ENCODE measurements around the gene BAMBI. TPM values are rescaled to one million over a fixed set of nuclear protein-coding genes. Genes with fewer than 3 reads are reported as not detected.
"Not testable (repeated sequence)": the region's sequence is repeated elsewhere in the genome, so short reads cannot be mapped to it uniquely, and the experiment has no call there.

BAMBI gene
- total and polyA plus RNA-seq, 8 donors: 7.5 to 150 (median 127) TPM

GRCh38 chr10:28644647-28645046 lies 32.7 kb upstream of the BAMBI start:
- ATAC-seq: no peak
- Histone ChIP-seq H3K36me3 (no peaks in the 10 kb centered on the region), H3K9me3 (no peaks in the 10 kb centered on the region), H3K27me3 (no peaks in the 10 kb centered on the region), H3K4me3 (no peak overlapping the region), H3K4me1 (no peaks in the 10 kb centered on the region), H3K27ac (no peak overlapping the region)
- TF ChIP-seq, protein P1, sequence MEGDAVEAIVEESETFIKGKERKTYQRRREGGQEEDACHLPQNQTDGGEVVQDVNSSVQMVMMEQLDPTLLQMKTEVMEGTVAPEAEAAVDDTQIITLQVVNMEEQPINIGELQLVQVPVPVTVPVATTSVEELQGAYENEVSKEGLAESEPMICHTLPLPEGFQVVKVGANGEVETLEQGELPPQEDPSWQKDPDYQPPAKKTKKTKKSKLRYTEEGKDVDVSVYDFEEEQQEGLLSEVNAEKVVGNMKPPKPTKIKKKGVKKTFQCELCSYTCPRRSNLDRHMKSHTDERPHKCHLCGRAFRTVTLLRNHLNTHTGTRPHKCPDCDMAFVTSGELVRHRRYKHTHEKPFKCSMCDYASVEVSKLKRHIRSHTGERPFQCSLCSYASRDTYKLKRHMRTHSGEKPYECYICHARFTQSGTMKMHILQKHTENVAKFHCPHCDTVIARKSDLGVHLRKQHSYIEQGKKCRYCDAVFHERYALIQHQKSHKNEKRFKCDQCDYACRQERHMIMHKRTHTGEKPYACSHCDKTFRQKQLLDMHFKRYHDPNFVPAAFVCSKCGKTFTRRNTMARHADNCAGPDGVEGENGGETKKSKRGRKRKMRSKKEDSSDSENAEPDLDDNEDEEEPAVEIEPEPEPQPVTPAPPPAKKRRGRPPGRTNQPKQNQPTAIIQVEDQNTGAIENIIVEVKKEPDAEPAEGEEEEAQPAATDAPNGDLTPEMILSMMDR (IDR thresholded peaks at IDR 0.05): no peak
- intact Hi-C loops (cut with DNase I): no loop called here
- no peak for DNase-seq

DNA sequence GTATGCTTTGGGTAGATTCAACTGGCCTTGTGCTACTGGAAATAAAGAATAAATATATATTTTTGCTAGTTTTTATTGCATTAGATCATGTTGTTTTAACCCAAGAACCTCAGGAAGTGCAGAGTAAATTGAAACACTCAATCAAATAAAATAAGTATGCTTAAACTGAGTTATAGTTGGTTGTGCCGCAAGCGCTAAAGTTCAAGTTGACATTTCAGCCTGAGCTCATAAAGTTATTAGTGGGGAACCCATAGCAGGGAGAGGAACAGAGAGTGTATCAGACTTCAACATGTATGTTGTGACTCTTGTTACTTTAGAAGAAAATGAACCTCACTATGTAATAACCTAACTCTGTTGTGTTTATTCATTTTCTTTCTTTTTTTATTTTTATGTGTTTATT lies 25.2 kb upstream of the BAMBI start:
- H3K27ac ChIP-seq: no peak overlapping the region
- H3K36me3 ChIP-seq: no peaks in the 10 kb centered on the region
- ATAC-seq (no peak), DNase-seq (no peak)
- intact Hi-C loops (cut with DNase I): no loop called here
- TF ChIP-seq, protein P1 (IDR thresholded peaks at IDR 0.05): no peak
- H3K4me3 ChIP-seq: no peak overlapping the region
- H3K27me3 ChIP-seq: no peaks in the 10 kb centered on the region
- H3K9me3 ChIP-seq: no peaks in the 10 kb centered on the region
- no peaks in the 10 kb centered on the region for H3K4me1 ChIP-seq

- DNase-seq: no peak
- TF ChIP-seq, protein P1 (IDR thresholded peaks at IDR 0.05): no peak
- no peak for ATAC-seq
Observed at GRCh38 chr10:28652703-28653102, 24.6 kb upstream of the BAMBI start.

DNA sequence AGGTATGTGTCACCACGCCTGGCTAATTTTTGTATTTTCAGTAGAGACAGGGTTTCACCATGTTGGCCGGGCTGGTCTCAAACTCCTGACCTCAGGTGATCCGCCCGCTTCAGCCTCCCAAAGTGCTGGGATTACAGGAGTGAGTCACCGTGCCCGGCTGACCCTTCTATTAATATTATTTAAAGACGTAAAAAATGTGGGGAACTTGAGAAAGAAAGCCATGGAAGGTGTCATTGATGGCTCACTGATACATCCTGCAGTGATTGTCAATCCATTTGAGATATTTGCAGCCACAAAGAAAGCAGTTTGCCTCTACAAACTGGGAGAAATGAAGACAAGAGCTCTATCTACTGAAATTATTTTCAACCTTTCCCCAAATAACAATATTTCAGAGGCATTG lies 18.5 kb upstream of the BAMBI start:
- H3K27me3 ChIP-seq; H3K4me1 ChIP-seq; H3K4me3 ChIP-seq; H3K36me3 ChIP-seq; DNase-seq; intact Hi-C loops (cut with DNase I); ATAC-seq; H3K9me3 ChIP-seq; H3K27ac ChIP-seq: not testable (repeated sequence)

More at GRCh38 chr10:28652703-28653102, 24.6 kb upstream of the BAMBI start:
- Histone ChIP-seq H3K4me1 (no peaks in the 10 kb centered on the region), H3K4me3 (no peak overlapping the region), H3K27ac (no peak overlapping the region), H3K27me3 (no peaks in the 10 kb centered on the region), H3K36me3 (no peaks in the 10 kb centered on the region), H3K9me3 (no peaks in the 10 kb centered on the region)
- intact Hi-C loops (cut with DNase I): no loop called here

DNA sequence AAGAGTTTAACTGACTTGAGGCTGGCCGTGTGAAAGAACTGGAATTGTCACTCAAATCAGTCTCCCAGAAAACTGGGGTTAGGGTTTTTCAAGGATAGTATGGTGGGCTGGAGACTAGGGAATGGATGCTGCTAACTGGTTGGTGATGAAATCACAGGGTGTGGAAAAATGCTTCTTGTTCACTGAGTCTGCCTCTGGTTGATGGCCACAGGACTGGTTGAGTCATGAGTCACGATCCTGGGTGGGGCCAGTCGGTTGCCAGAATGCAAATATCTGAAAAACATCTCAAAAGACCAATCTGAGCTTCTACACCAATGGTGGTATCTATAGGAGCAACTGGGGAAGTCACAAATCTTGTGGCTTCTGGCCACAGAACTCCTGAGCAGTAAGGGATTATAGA lies 16.3 kb upstream of the BAMBI start:
- Histone ChIP-seq H3K4me1 (no peaks in the 10 kb centered on the region), H3K27ac (no peak overlapping the region), H3K27me3 (peaks cover 0 to 20% of the 10 kb centered on the region in 2 donors), H3K9me3 (no peaks in the 10 kb centered on the region), H3K36me3 (no peaks in the 10 kb centered on the region), H3K4me3 (no peak overlapping the region)
- no peak for ATAC-seq
- TF ChIP-seq, protein P1 (IDR thresholded peaks at IDR 0.05): no peak
- no peak for DNase-seq
- intact Hi-C loops (cut with DNase I): no loop called here

All from left lung (tissue), 10 donors.